WERI-Rb-1 (cell line): ENCODE measurements around the gene EMP3.

Experiments
- DNase-seq: peaks from one replicate; pipeline ENCODE4 v3.0.0-alpha.2; 2020
- H3K27ac ChIP-seq: fragments of 250-450 bp; sonication (Bioruptor Pico); 2 replicates; pipeline ENCODE4 v1.5.1; 2020; ENCODE audit warnings: mild to moderate bottlenecking, moderate library complexity
- H3K27me3 ChIP-seq: fragments of 250-450 bp; sonication (Bioruptor Pico); 2 replicates; pipeline ENCODE4 v1.5.1; 2021; ENCODE audit warnings: mild to moderate bottlenecking, low read depth, moderate library complexity; ENCODE audit not compliant: insufficient read depth, severe bottlenecking
- H3K36me3 ChIP-seq: fragments of 250-450 bp; sonication (Bioruptor Pico); 2 replicates; pipeline ENCODE4 v1.5.1; 2020; ENCODE audit warnings: mild to moderate bottlenecking, moderate library complexity
- H3K4me3 ChIP-seq: 2 replicates; pipeline ENCODE4 v1.5.1; 2011; ENCODE audit warnings: low read depth, mild to moderate bottlenecking, control low read depth, low read length
- H3K9me3 ChIP-seq: fragments of 250-450 bp; sonication (Bioruptor Pico); 2 replicates; pipeline ENCODE4 v1.5.1; 2021; ENCODE audit warnings: mild to moderate bottlenecking, moderate library complexity; ENCODE audit not compliant: severe bottlenecking
- TF ChIP-seq, protein P1 (sequence below): IDR thresholded peaks from 2 replicates; pipeline ENCODE4 v1.5.1; 2011; ENCODE audit warnings: low read depth, mild to moderate bottlenecking, control low read depth, inconsistent platforms, low read length

Gene EMP3

DNA sequence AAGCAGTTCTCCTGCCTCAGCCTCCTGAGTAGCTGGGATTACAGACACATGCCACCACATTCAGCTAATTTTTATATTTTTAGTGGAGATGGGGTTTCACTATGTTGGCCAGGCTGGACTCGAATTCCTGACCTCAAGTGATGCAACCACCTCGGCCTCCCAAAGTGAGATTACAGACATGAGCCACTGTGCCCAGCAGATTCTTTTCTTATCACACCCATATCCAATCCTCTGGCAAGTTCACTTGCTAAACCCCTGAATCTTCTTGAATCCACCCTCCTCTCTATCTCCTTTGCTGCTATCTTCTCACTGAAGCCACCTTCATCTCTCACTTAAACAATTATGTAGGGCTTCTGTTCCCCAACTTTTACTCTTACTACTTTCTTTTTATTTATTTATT lies 20.8 kb downstream of the EMP3 start:
- Histone ChIP-seq H3K27ac (no peak overlapping the region), H3K36me3 (no peaks in the 10 kb centered on the region), H3K9me3 (no peaks in the 10 kb centered on the region), H3K4me3 (no peak overlapping the region), H3K27me3 (no peaks in the 10 kb centered on the region)
- TF ChIP-seq, protein P1, sequence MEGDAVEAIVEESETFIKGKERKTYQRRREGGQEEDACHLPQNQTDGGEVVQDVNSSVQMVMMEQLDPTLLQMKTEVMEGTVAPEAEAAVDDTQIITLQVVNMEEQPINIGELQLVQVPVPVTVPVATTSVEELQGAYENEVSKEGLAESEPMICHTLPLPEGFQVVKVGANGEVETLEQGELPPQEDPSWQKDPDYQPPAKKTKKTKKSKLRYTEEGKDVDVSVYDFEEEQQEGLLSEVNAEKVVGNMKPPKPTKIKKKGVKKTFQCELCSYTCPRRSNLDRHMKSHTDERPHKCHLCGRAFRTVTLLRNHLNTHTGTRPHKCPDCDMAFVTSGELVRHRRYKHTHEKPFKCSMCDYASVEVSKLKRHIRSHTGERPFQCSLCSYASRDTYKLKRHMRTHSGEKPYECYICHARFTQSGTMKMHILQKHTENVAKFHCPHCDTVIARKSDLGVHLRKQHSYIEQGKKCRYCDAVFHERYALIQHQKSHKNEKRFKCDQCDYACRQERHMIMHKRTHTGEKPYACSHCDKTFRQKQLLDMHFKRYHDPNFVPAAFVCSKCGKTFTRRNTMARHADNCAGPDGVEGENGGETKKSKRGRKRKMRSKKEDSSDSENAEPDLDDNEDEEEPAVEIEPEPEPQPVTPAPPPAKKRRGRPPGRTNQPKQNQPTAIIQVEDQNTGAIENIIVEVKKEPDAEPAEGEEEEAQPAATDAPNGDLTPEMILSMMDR = no peak
- no peak for DNase-seq

DNA sequence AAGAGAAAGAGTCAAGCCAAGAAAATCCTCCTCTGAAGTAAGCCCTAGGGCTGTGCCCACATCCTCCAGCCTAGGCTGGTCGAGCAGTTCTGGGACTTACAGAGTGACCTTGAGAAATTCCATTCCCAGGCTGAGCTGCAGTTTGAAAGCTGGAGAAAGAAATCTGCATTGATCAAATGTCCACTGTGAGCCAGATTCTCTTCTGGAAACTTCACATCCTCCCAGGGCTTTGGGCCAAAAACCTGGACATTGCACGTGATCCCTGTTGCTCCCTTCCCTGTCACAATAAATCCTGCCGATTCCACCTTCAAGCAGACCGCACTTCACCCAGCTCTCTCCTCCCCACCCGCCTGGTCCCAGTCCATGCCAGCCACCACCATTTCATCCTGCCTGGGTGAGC lies 22.7 kb downstream of the EMP3 start:
- Histone ChIP-seq H3K27ac (no peak overlapping the region), H3K4me3 (no peak overlapping the region), H3K27me3 (no peaks in the 10 kb centered on the region), H3K36me3 (no peaks in the 10 kb centered on the region), H3K9me3 (no peaks in the 10 kb centered on the region)
- TF ChIP-seq, protein P1 = no peak
- no peak for DNase-seq

DNA sequence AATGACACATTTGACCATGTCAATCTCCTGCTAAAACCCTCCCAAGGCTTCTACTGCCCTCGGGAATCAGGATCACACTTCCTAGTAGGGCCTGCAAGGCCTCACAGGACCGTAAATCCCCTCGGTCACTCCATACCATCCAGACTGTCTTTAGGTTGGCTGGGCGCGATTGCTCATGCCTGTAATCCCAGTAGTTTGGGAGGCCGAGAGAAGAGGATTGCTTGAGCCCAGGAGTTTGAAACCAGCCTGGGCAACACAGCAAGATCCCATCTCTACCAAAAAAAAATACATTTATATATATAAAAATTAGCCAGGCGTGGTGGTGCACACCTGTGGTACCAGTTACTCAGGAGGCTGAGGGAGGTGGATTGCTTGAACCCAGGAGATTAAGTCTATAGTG lies 23.4 kb downstream of the EMP3 start:
- no peaks in the 10 kb centered on the region for H3K9me3 ChIP-seq
- H3K27ac ChIP-seq = no peak overlapping the region
- H3K4me3 ChIP-seq = no peak overlapping the region
- DNase-seq = no peak
- TF ChIP-seq, protein P1 = no peak
- H3K36me3 ChIP-seq = no peaks in the 10 kb centered on the region
- H3K27me3 ChIP-seq = no peaks in the 10 kb centered on the region

DNA sequence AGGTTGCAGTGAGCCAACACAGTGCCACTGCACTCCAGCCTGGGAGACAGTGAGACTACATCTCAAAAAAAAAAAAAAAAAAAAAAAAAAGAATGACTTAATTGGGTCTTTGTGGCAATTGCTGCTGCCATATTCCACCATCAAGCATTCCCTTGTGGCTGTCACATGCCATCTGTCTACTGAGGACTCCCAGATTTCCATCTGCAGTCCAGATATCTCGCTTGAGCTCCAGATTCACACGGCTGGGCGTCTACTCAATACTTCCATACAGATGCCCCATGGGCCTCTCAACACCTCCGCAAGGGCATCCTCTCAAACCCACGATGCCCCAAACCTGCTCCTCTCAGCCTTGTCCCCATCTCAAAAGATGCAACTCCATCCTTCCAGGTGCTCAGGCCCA lies 25.5 kb downstream of the EMP3 start:
- TF ChIP-seq, protein P1 = no peak

DNA sequence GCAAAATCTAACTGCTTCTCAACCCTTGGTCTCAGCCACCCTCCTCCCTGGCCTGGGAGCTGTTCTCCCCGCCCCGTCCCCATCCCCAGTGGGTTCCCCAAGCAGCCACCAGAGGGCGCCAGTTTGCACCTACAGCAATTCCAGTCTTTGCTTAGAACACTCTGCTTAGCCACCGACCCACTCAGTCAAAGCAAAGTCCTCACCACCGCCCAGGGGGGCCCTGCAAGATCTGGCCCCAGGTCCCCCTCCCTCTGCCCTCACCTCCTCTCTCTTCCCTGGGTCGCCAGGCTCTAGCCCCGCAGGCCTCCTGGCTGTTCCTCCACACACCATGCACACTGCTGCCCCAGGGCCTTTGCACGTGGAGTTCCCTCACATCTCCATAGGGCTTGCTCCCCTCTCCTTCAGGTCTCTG lies 26.0 kb downstream of the EMP3 start:
- no peaks in the 10 kb centered on the region for H3K36me3 ChIP-seq
- no peak overlapping the region for H3K4me3 ChIP-seq
- no peaks in the 10 kb centered on the region for H3K9me3 ChIP-seq
- DNase-seq = peak; percentile 86
- no peak overlapping the region for H3K27ac ChIP-seq
- no peaks in the 10 kb centered on the region for H3K27me3 ChIP-seq
- TF ChIP-seq, protein P1 = peak; percentile 71

More for the DNA sequence above, 25.5 kb downstream of the EMP3 start:
- H3K27me3 ChIP-seq = no peaks in the 10 kb centered on the region
- no peaks in the 10 kb centered on the region for H3K36me3 ChIP-seq
- no peak overlapping the region for H3K4me3 ChIP-seq
- DNase-seq = no peak
- H3K27ac ChIP-seq = no peak overlapping the region
- no peaks in the 10 kb centered on the region for H3K9me3 ChIP-seq

DNA sequence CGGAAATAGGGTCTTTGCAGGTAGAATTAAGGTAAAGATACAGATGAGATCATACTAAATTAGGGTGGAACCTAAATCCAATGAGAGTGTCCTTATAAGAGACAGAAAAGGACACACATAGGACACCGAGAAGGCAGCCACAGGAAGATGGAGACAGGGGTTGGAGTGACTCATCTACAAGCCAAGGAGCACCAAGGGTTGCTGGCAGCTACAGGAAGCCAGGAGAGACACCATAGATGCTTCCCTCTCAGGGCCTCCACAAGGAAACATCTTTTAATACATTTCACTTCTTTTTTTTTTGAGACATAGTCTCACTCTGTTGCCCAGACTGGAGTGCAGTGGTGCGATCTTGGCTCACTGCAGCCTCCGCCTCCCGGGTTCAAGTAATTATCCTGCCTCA lies 28.3 kb downstream of the EMP3 start:
- Histone ChIP-seq H3K9me3 (no peaks in the 10 kb centered on the region), H3K27me3 (no peaks in the 10 kb centered on the region), H3K4me3 (no peak overlapping the region), H3K27ac (no peak overlapping the region), H3K36me3 (no peaks in the 10 kb centered on the region)
- TF ChIP-seq, protein P1 = no peak
- DNase-seq = no peak
